Hematopoietic multipotent progenitor cell treated with erythropoietin and hydrocortisone succinate and interleukin-3 and kit ligand, for 8 days (in vitro differentiated cells): ENCODE data around the gene SULT2B1.
A peak's percentile ranks its signal among the peaks of the same experiment; 100 is the strongest.
"Not testable (repeated sequence)": the region's sequence is repeated elsewhere in the genome, so short reads cannot be mapped to it uniquely, and the experiment has no call there.

Experiments used
- DNase-seq: peaks from one replicate; pipeline ENCODE4 v3.0.0-alpha.2; 2015

SULT2B1 gene

DNA sequence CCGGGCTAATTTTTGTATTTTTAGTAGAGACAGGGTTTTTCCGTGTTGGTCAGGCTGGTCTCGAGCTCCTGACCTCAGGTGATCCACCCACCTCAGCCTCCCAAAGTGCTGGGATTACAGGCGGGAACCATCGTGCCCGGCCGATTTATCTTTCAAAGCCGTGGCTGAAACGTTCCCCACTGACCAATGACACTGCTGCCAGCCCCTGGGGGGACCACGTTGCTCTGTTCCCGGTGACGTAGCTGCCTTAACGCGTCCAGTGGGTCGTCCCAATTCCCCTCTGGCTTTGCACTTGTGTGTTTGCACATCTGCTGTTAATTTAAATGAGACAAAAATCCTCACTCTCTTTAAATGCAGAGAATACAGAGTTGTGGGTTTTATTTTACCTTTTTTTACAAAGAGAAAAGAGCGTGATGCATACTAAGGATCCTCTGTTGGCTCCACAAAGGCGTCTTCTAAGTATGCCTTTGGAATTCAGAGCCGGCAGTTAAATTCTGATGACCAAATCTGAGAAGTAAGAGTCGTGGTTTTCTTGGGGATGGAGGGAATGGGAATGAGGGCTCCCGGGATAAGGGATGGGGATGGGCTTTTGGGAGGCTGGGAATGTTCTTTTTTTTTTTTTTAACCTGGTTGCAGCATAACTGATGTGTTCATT, 21.8 kb upstream of the SULT2B1 start:
- DNase-seq, result no peak

GRCh38 chr19:48530770-48531169, 21.2 kb upstream of the SULT2B1 start:
- DNase-seq, result no peak

- DNase-seq, result no peak
Observed at GRCh38 chr19:48533770-48534169, 18.2 kb upstream of the SULT2B1 start.

DNA sequence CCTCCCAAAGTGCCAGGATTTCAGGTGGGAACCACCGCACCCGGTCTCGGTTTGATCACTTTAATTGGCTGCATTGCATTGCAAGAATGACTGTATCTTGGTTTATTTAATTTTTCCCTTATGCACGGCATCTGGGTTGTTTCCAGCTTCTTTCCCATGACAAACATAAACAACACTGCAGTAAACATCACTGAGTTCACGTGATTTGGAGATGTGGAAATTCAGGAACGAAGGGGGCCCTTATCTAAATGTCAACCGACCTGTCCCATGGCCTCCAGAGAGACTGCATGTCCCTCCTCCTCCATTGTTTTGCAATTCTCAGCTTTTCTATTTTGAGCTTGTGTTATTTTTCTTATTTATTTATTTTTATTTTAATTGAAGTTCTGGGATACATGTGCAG, 14.4 kb upstream of the SULT2B1 start:
- no peak for DNase-seq

- DNase-seq, result not testable (repeated sequence)
Observed at GRCh38 chr19:48538057-48538456, 13.9 kb upstream of the SULT2B1 start.

GRCh38 chr19:48539503-48540096, 12.4 kb upstream of the SULT2B1 start:
- peak; percentile 46 for DNase-seq

- no peak for DNase-seq
Observed at GRCh38 chr19:48540110-48540509, 11.9 kb upstream of the SULT2B1 start.

DNA sequence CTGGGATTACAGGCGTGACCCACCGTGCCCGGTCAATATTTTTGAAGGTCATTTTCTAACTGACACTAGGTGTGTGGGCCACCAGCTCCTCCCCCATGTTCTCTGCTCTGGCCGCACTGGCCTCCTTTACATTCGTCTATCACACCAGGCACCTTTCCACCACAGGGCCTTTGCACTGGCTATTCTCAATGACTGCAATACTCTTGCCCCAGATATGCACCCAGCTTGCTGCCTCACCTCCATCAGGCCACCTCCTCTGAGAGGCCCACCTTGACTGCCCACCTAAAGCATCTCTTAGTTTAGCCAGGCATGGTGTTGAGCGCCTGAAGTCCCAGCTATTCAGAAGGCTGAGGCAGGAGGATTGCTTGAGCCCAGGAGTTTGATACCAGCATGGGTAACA, 10.2 kb upstream of the SULT2B1 start:
- no peak for DNase-seq

GRCh38 chr19:48543121-48543710, 8.8 kb upstream of the SULT2B1 start:
- no peak for DNase-seq

GRCh38 chr19:48544856-48545750, 6.9 kb upstream of the SULT2B1 start:
- peak; percentile 20 for DNase-seq

GRCh38 chr19:48547722-48548121, 4.2 kb upstream of the SULT2B1 start:
- no peak for DNase-seq

DNA sequence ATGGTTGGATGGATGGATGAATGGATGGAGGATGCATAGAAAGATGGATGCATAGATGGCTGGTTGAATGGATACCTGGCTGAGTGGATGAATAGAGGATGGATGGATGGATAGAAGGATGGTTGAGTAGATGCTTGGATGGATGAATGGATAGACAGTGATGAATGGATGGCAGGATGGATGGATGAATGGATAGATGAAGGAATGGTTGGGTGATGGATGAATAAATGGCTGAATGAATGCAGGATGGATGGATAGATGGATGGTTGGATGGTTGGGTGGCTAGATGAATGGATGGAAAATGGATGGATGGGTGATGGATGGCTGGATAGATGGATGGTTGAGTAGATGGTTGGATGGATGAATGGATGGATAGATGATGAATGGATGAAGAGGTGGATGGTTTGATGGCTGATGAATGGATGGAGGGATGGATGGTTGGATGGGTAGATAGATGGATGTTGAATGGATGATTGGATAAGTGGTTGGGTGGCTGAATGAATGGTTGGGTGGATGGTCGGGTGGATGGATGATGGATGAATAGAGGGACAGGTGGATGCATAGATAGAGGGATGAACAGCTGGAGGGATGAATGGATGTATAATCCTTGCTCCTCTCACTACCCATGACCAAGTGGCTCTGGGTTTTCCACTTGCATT, 3.6 kb upstream of the SULT2B1 start:
- DNase-seq, result no peak

DNA sequence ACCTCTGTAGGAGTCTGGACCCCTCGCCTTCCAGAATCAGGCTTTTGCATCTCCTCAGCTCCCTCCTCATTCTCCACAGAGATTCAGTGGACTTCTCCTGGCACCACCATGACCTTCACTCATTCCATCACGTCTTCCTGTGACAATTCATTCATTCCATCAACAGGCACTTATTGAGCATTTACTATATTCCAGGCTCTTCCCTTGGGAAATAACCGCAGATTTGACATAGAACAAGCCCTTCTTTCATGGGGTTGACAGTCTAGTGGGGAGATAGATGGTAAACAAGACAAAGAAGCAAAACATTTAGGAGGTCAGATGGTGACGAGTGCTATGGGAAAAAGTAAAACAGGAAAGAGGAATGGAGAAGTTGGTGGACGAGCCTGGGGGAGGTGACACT, 2.6 kb upstream of the SULT2B1 start:
- no peak for DNase-seq

- DNase-seq, result no peak
Observed at GRCh38 chr19:48552406-48553322, 692 bp downstream of the SULT2B1 start.

DNA sequence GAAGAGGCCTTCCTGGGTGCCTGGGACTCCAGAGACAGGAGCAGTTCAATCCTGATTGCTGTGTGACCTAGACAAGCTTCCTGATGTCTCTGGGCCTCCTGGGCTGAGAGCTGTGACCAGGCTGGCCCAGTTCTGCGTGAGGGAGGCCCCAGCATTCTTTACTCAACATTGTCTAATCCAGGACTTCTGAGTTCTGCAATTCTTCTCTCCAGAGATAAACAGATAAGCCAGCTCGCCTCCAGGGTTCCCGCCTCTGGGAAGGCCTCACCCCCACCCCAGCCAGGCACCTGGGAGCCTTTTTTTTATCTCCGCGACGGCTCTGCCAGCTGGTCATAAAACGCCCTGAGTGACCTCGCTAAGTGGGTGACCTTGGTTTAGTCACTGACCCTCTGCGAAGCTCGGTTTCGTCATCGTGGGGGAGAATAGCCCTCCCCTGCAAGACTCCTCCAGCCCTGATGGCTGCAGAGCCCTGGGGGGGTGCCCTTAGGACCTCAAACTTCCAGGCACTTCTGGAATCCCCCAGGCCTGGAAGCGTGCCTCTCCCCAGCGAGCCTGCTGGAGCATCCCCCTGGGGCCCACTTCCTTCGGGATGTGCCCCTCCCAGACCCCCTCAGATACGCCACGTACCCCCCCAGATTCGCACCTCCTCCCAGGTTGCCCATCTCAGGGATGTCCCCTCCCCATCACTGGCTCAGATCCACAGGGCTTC, 1.9 kb downstream of the SULT2B1 start:
- no peak for DNase-seq

GRCh38 chr19:48554385-48555091, 2.6 kb downstream of the SULT2B1 start:
- no peak for DNase-seq

DNA sequence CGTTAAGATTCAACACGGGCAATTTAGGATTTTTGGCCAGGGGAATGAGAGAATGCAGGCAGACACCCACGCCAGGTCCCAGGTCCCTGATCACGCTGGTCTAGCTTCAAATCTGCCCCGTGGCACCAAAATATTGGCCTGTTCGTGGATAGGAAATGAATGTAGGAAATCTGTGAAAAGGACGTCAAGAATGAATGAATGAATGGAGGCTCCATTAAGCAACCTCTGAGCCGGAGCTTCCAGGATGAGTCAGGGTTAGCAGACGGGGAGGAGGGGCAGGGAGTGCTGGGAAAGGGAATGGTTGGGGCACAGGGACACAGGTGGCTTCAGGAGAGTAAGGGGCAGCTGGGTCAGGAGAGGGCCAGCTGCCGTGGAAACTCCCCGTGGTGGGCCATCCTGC, 4.2 kb downstream of the SULT2B1 start:
- DNase-seq, result no peak

- DNase-seq, result no peak
Observed at GRCh38 chr19:48556825-48557224, 4.9 kb downstream of the SULT2B1 start.

- no peak for DNase-seq
Observed at GRCh38 chr19:48558018-48558684, 6.2 kb downstream of the SULT2B1 start.

GRCh38 chr19:48560095-48560530, 8.1 kb downstream of the SULT2B1 start:
- peak; percentile 25 for DNase-seq
